Omental fat pad (tissue), 4 donors: ENCODE data around the gene FBLN5. TPM values are rescaled to one million over a fixed set of nuclear protein-coding genes. Genes with fewer than 3 reads are reported as not detected.

Experiments
- ATAC-seq: fragments of 150-250 bp; one replicate; pipeline ENCODE4 v1.9.1; 2016; ENCODE audit warnings: mild to moderate bottlenecking, moderate library complexity; ENCODE audit not compliant: low FRiP score
- DNase-seq: peaks from one replicate; pipeline ENCODE4 v3.0.0-alpha.2; 2019; ENCODE audit warnings: low spot score
- CTCF ChIP-seq, 3 donors: fragments of 450-650 bp; IDR thresholded peaks; one replicate each; pipeline ENCODE4 v1.5.1; 2016 to 2017; ENCODE audit warnings: antibody characterized with exemption in 3 of 3, mild to moderate bottlenecking in 3 of 3, moderate library complexity in 2 of 3
- total RNA-seq, 4 donors: library from RNA; depleted of rRNA; stranded (reverse); fragments of >200 nt; gene quantifications; one replicate each; pipeline ENCODE4 v1.1.0, GENCODE V29; 2016

Gene FBLN5
- total RNA-seq, 4 donors from 2014 or later: 119 to 282 (median 171) TPM

- DNase-seq (no peak), ATAC-seq (no peak)
- no peak for TF ChIP-seq CTCF (IDR thresholded peaks at IDR 0.05)
Measured at GRCh38 chr14:91867316-91867988, 80.0 kb downstream of the FBLN5 start, which contains the start of gene TC2N. TSS of gene TC2N (minus strand) at chr14:91867536. CDS start at chr14:91813769, 53,767 bp downstream.

GRCh38 chr14:91866511-91867295 is 80.8 kb downstream of the FBLN5 start:
- TF ChIP-seq CTCF (IDR thresholded peaks at IDR 0.05): no peak
- ATAC-seq (no peak), DNase-seq (no peak)

GRCh38 chr14:91866061-91866460 is 81.4 kb downstream of the FBLN5 start:
- DNase-seq (no peak), ATAC-seq (no peak)
- no peak for TF ChIP-seq CTCF (IDR thresholded peaks at IDR 0.05)

- TF ChIP-seq CTCF (IDR thresholded peaks at IDR 0.05): no peak
- ATAC-seq: no peak
- no peak for DNase-seq
Measured at GRCh38 chr14:91862417-91862816, 85.1 kb downstream of the FBLN5 start.

- no peak for TF ChIP-seq CTCF (IDR thresholded peaks at IDR 0.05)
- ATAC-seq (no peak), DNase-seq (no peak)
Measured at GRCh38 chr14:91861091-91861490, 86.4 kb downstream of the FBLN5 start.

- DNase-seq (no peak), ATAC-seq (no peak)
- no peak for TF ChIP-seq CTCF (IDR thresholded peaks at IDR 0.05)
Measured at GRCh38 chr14:91860238-91860637, 87.3 kb downstream of the FBLN5 start.
